Measurements from ENCODE around the gene NPTX2.

Gene NPTX2

GRCh38 chr7:98575878-98576277, 41.2 kb upstream of the NPTX2 start:
- no peak overlapping the region for H3K18ac ChIP-seq (ENCODE audit: low read length)
- no peak overlapping the region for H2AK5ac ChIP-seq (ENCODE audit: low read length)
- H2BK5ac ChIP-seq (ENCODE audit: low read depth, low read length, poor library complexity): no peak overlapping the region
- H3K14ac ChIP-seq (ENCODE audit: low read length): no peak overlapping the region
- H3K27ac ChIP-seq (ENCODE audit: low read depth, low read length): no peak overlapping the region
- no peaks in the 10 kb centered on the region for H3K27me3 ChIP-seq (ENCODE audit: insufficient read depth, low read length)
- no peaks in the 10 kb centered on the region for H3K79me2 ChIP-seq (ENCODE audit: control insufficient read depth, insufficient read depth, low read length, poor library complexity)
- no peaks in the 10 kb centered on the region for H3K36me3 ChIP-seq (ENCODE audit: control insufficient read depth in 1 of 2, insufficient read depth in 2 of 2, low read length in 2 of 2)
- no peak overlapping the region for H2AFZ ChIP-seq (ENCODE audit: insufficient read depth, low read length, poor library complexity)
- peaks cover 7% of the 10 kb centered on the region for H3K9me3 ChIP-seq (ENCODE audit: insufficient read depth, low read depth, low read length)
- H3K4me1 ChIP-seq (ENCODE audit: control insufficient read depth in 1 of 2, insufficient read depth in 2 of 2, low read length in 2 of 2): no peaks in the 10 kb centered on the region
- no CpG with 5 or more reads among the region's 2 CpGs for WGBS (ENCODE audit: extremely low coverage, insufficient coverage, insufficient read length)
- no peak overlapping the region for H3K9ac ChIP-seq (ENCODE audit: low read length)
- no peak overlapping the region for H3K4ac ChIP-seq (ENCODE audit: low read depth, low read length)
- no peak for DNase-seq
- H2BK12ac ChIP-seq (ENCODE audit: low read length): no peak overlapping the region
- no peak overlapping the region for H4K12ac ChIP-seq (ENCODE audit: low read depth, low read length)
- H3K4me2 ChIP-seq (ENCODE audit: low read length): no peak overlapping the region
- H3K23ac ChIP-seq (ENCODE audit: low read length): no peak overlapping the region
- no peak overlapping the region for H4K8ac ChIP-seq (ENCODE audit: low read depth, low read length)
- H3K79me1 ChIP-seq (ENCODE audit: low read length): no peaks in the 10 kb centered on the region
- H4K91ac ChIP-seq (ENCODE audit: low read depth, low read length): no peak overlapping the region
- no peak overlapping the region for H3K4me3 ChIP-seq (ENCODE audit: low read depth, low read length)
- H2BK120ac ChIP-seq (ENCODE audit: insufficient read depth, low read length, poor library complexity): no peak overlapping the region

- Histone ChIP-seq H3K9me3 (ENCODE audit: insufficient read depth, low read depth, low read length) (no peaks in the 10 kb centered on the region), H3K4me1 (ENCODE audit: control insufficient read depth in 1 of 2, insufficient read depth in 2 of 2, low read length in 2 of 2) (no peaks in the 10 kb centered on the region), H2BK5ac (ENCODE audit: low read depth, low read length, poor library complexity) (no peak overlapping the region), H2BK120ac (ENCODE audit: insufficient read depth, low read length, poor library complexity) (no peak overlapping the region), H4K91ac (ENCODE audit: low read depth, low read length) (no peak overlapping the region), H3K79me2 (ENCODE audit: control insufficient read depth, insufficient read depth, low read length, poor library complexity) (no peaks in the 10 kb centered on the region), H3K4me3 (ENCODE audit: low read depth, low read length) (no peak overlapping the region), H3K9ac (ENCODE audit: low read length) (no peak overlapping the region), H2BK12ac (ENCODE audit: low read length) (no peak overlapping the region), H3K18ac (ENCODE audit: low read length) (no peak overlapping the region), H3K27ac (ENCODE audit: low read depth, low read length) (no peak overlapping the region), H4K12ac (ENCODE audit: low read depth, low read length) (no peak overlapping the region), H2AK5ac (ENCODE audit: low read length) (no peak overlapping the region), H3K23ac (ENCODE audit: low read length) (no peak overlapping the region), H4K8ac (ENCODE audit: low read depth, low read length) (no peak overlapping the region), H3K4ac (ENCODE audit: low read depth, low read length) (no peak overlapping the region), H3K4me2 (ENCODE audit: low read length) (no peak overlapping the region), H2AFZ (ENCODE audit: insufficient read depth, low read length, poor library complexity) (no peak overlapping the region), H3K36me3 (ENCODE audit: control insufficient read depth in 1 of 2, insufficient read depth in 2 of 2, low read length in 2 of 2) (no peaks in the 10 kb centered on the region), H3K27me3 (ENCODE audit: insufficient read depth, low read length) (no peaks in the 10 kb centered on the region), H3K79me1 (ENCODE audit: low read length) (no peaks in the 10 kb centered on the region), H3K14ac (ENCODE audit: low read length) (no peak overlapping the region)
- no peak for DNase-seq
Measured at GRCh38 chr7:98584830-98585229, 32.3 kb upstream of the NPTX2 start.

GRCh38 chr7:98591926-98592325, 25.2 kb upstream of the NPTX2 start:
- no CpG with 5 or more reads among the region's 7 CpGs for WGBS (ENCODE audit: extremely low coverage, insufficient coverage, insufficient read length)

GRCh38 chr7:98594348-98594747, 22.7 kb upstream of the NPTX2 start:
- Histone ChIP-seq H3K18ac (ENCODE audit: low read length) (no peak overlapping the region), H3K4me1 (ENCODE audit: control insufficient read depth in 1 of 2, insufficient read depth in 2 of 2, low read length in 2 of 2) (no peaks in the 10 kb centered on the region), H2BK12ac (ENCODE audit: low read length) (no peak overlapping the region), H3K9me3 (ENCODE audit: insufficient read depth, low read depth, low read length) (no peaks in the 10 kb centered on the region), H3K27me3 (ENCODE audit: insufficient read depth, low read length) (no peaks in the 10 kb centered on the region), H2BK5ac (ENCODE audit: low read depth, low read length, poor library complexity) (no peak overlapping the region), H3K27ac (ENCODE audit: low read depth, low read length) (no peak overlapping the region), H2AFZ (ENCODE audit: insufficient read depth, low read length, poor library complexity) (no peak overlapping the region), H4K8ac (ENCODE audit: low read depth, low read length) (no peak overlapping the region), H3K4ac (ENCODE audit: low read depth, low read length) (no peak overlapping the region), H3K36me3 (ENCODE audit: control insufficient read depth in 1 of 2, insufficient read depth in 2 of 2, low read length in 2 of 2) (no peaks in the 10 kb centered on the region), H4K91ac (ENCODE audit: low read depth, low read length) (no peak overlapping the region), H3K4me3 (ENCODE audit: low read depth, low read length) (no peak overlapping the region), H2AK5ac (ENCODE audit: low read length) (no peak overlapping the region), H2BK120ac (ENCODE audit: insufficient read depth, low read length, poor library complexity) (no peak overlapping the region), H3K4me2 (ENCODE audit: low read length) (no peak overlapping the region), H4K12ac (ENCODE audit: low read depth, low read length) (no peak overlapping the region), H3K9ac (ENCODE audit: low read length) (no peak overlapping the region), H3K14ac (ENCODE audit: low read length) (no peak overlapping the region), H3K23ac (ENCODE audit: low read length) (no peak overlapping the region), H3K79me2 (ENCODE audit: control insufficient read depth, insufficient read depth, low read length, poor library complexity) (no peaks in the 10 kb centered on the region), H3K79me1 (ENCODE audit: low read length) (no peaks in the 10 kb centered on the region)
- no peak for DNase-seq
- WGBS (ENCODE audit: extremely low coverage, insufficient coverage, insufficient read length): no CpG with 5 or more reads among the region's 4 CpGs

More at GRCh38 chr7:98591926-98592325, 25.2 kb upstream of the NPTX2 start:
- no peak overlapping the region for H3K23ac ChIP-seq (ENCODE audit: low read length)
- no peak overlapping the region for H2BK5ac ChIP-seq (ENCODE audit: low read depth, low read length, poor library complexity)
- H3K9me3 ChIP-seq (ENCODE audit: insufficient read depth, low read depth, low read length): no peaks in the 10 kb centered on the region
- no peak overlapping the region for H3K14ac ChIP-seq (ENCODE audit: low read length)
- no peak overlapping the region for H2AFZ ChIP-seq (ENCODE audit: insufficient read depth, low read length, poor library complexity)
- H4K12ac ChIP-seq (ENCODE audit: low read depth, low read length): no peak overlapping the region
- H3K4ac ChIP-seq (ENCODE audit: low read depth, low read length): no peak overlapping the region
- H4K8ac ChIP-seq (ENCODE audit: low read depth, low read length): no peak overlapping the region
- no peak overlapping the region for H2BK12ac ChIP-seq (ENCODE audit: low read length)
- no peak overlapping the region for H2BK120ac ChIP-seq (ENCODE audit: insufficient read depth, low read length, poor library complexity)
- no peak overlapping the region for H3K4me3 ChIP-seq (ENCODE audit: low read depth, low read length)
- no peak overlapping the region for H3K9ac ChIP-seq (ENCODE audit: low read length)
- H2AK5ac ChIP-seq (ENCODE audit: low read length): no peak overlapping the region
- no peak overlapping the region for H4K91ac ChIP-seq (ENCODE audit: low read depth, low read length)
- H3K79me1 ChIP-seq (ENCODE audit: low read length): no peaks in the 10 kb centered on the region
- no peaks in the 10 kb centered on the region for H3K79me2 ChIP-seq (ENCODE audit: control insufficient read depth, insufficient read depth, low read length, poor library complexity)
- DNase-seq: no peak
- no peaks in the 10 kb centered on the region for H3K27me3 ChIP-seq (ENCODE audit: insufficient read depth, low read length)
- H3K4me2 ChIP-seq (ENCODE audit: low read length): no peak overlapping the region
- no peak overlapping the region for H3K27ac ChIP-seq (ENCODE audit: low read depth, low read length)
- H3K36me3 ChIP-seq (ENCODE audit: control insufficient read depth in 1 of 2, insufficient read depth in 2 of 2, low read length in 2 of 2): no peaks in the 10 kb centered on the region
- no peaks in the 10 kb centered on the region for H3K4me1 ChIP-seq (ENCODE audit: control insufficient read depth in 1 of 2, insufficient read depth in 2 of 2, low read length in 2 of 2)
- no peak overlapping the region for H3K18ac ChIP-seq (ENCODE audit: low read length)
